Adipocyte (in vitro differentiated cells): ENCODE measurements around the gene GABRA4.
A peak's percentile ranks its signal among the peaks of the same experiment; 100 is the strongest.

ENCODE experiments used
- DNase-seq: peaks from one replicate; pipeline ENCODE4 v3.0.0-alpha.2; 2015; ENCODE audit warnings: low read depth
- H3K27me3 ChIP-seq: replicated peaks from 2 replicates; pipeline ENCODE4 v1.7.0; 2013; ENCODE audit warnings: mild to moderate bottlenecking, low read length, moderate library complexity; ENCODE audit not compliant: control insufficient read depth, insufficient read depth
- H3K36me3 ChIP-seq: 2 replicates; pipeline ENCODE4 v1.7.0; 2013; ENCODE audit warnings: low read length, mild to moderate bottlenecking, moderate library complexity; ENCODE audit not compliant: control insufficient read depth, insufficient read depth, severe bottlenecking
- H3K4me1 ChIP-seq: 2 replicates; pipeline ENCODE4 v1.7.0; 2013; ENCODE audit warnings: mild to moderate bottlenecking, low read length, moderate library complexity; ENCODE audit not compliant: control insufficient read depth, insufficient read depth
- H3K4me3 ChIP-seq: 2 replicates; pipeline ENCODE4 v1.7.0; 2013; ENCODE audit warnings: mild to moderate bottlenecking, low read length, moderate library complexity
- H3K9ac ChIP-seq: 2 replicates; pipeline ENCODE4 v1.7.0; 2013; ENCODE audit warnings: mild to moderate bottlenecking, low read length, moderate library complexity
- H3K9me3 ChIP-seq: 2 replicates; pipeline ENCODE4 v1.7.0; 2013; ENCODE audit warnings: mild to moderate bottlenecking, low read length, moderate library complexity; ENCODE audit not compliant: control insufficient read depth

The GABRA4 gene

GRCh38 chr4:46979283-46979682, 14.1 kb downstream of the GABRA4 start:
- H3K9ac ChIP-seq: no peak overlapping the region
- peaks cover 4% of the 10 kb centered on the region for H3K4me1 ChIP-seq
- H3K36me3 ChIP-seq: no peaks in the 10 kb centered on the region
- no peak overlapping the region for H3K4me3 ChIP-seq
- H3K9me3 ChIP-seq: no peaks in the 10 kb centered on the region
- H3K27me3 ChIP-seq: peaks cover 8% of the 10 kb centered on the region
- DNase-seq: no peak

GRCh38 chr4:46977245-46977644, 16.1 kb downstream of the GABRA4 start:
- Histone ChIP-seq H3K9me3 (no peaks in the 10 kb centered on the region), H3K36me3 (no peaks in the 10 kb centered on the region), H3K4me3 (no peak overlapping the region), H3K9ac (no peak overlapping the region), H3K4me1 (peaks cover 4% of the 10 kb centered on the region), H3K27me3 (peaks cover 8% of the 10 kb centered on the region)
- no peak for DNase-seq

- Histone ChIP-seq H3K4me3 (no peak overlapping the region), H3K9me3 (no peaks in the 10 kb centered on the region), H3K4me1 (peaks cover 4% of the 10 kb centered on the region), H3K9ac (no peak overlapping the region), H3K27me3 (no peaks in the 10 kb centered on the region), H3K36me3 (no peaks in the 10 kb centered on the region)
- peak; percentile 4 for DNase-seq
Observed at GRCh38 chr4:46975812-46976553, 17.4 kb downstream of the GABRA4 start.

- Histone ChIP-seq H3K9ac (no peak overlapping the region), H3K4me1 (peaks cover 4% of the 10 kb centered on the region), H3K4me3 (no peak overlapping the region), H3K27me3 (no peaks in the 10 kb centered on the region), H3K36me3 (no peaks in the 10 kb centered on the region), H3K9me3 (no peaks in the 10 kb centered on the region)
- DNase-seq: no peak
Observed at GRCh38 chr4:46974891-46975543, 18.4 kb downstream of the GABRA4 start.

GRCh38 chr4:46968847-46969246, 24.5 kb downstream of the GABRA4 start:
- no peaks in the 10 kb centered on the region for H3K4me1 ChIP-seq
- H3K36me3 ChIP-seq: no peaks in the 10 kb centered on the region
- no peak overlapping the region for H3K4me3 ChIP-seq
- no peak overlapping the region for H3K9ac ChIP-seq
- H3K9me3 ChIP-seq: no peaks in the 10 kb centered on the region
- H3K27me3 ChIP-seq: no peaks in the 10 kb centered on the region
- no peak for DNase-seq

GRCh38 chr4:46967631-46968030, 25.8 kb downstream of the GABRA4 start:
- no peak for DNase-seq
- Histone ChIP-seq H3K27me3 (no peaks in the 10 kb centered on the region), H3K36me3 (no peaks in the 10 kb centered on the region), H3K9ac (no peak overlapping the region), H3K4me3 (no peak overlapping the region), H3K9me3 (no peaks in the 10 kb centered on the region), H3K4me1 (no peaks in the 10 kb centered on the region)

- Histone ChIP-seq H3K4me3 (no peak overlapping the region), H3K9me3 (no peaks in the 10 kb centered on the region), H3K4me1 (no peaks in the 10 kb centered on the region), H3K27me3 (peaks cover 7% of the 10 kb centered on the region), H3K9ac (no peak overlapping the region), H3K36me3 (no peaks in the 10 kb centered on the region)
- no peak for DNase-seq
Observed at GRCh38 chr4:46958742-46959488, 34.5 kb downstream of the GABRA4 start.

- Histone ChIP-seq H3K27me3 (peaks cover 7% of the 10 kb centered on the region), H3K4me1 (no peaks in the 10 kb centered on the region), H3K36me3 (no peaks in the 10 kb centered on the region), H3K9ac (no peak overlapping the region), H3K4me3 (no peak overlapping the region), H3K9me3 (no peaks in the 10 kb centered on the region)
- DNase-seq: peak; percentile 5
Observed at GRCh38 chr4:46956451-46956850, 36.9 kb downstream of the GABRA4 start.

- H3K9me3 ChIP-seq: no peaks in the 10 kb centered on the region
- no peaks in the 10 kb centered on the region for H3K36me3 ChIP-seq
- no peak overlapping the region for H3K4me3 ChIP-seq
- no peak overlapping the region for H3K9ac ChIP-seq
- no peaks in the 10 kb centered on the region for H3K4me1 ChIP-seq
- no peak for DNase-seq
- peaks cover 7% of the 10 kb centered on the region for H3K27me3 ChIP-seq
Observed at GRCh38 chr4:46955601-46956000, 37.8 kb downstream of the GABRA4 start.

GRCh38 chr4:46954643-46955042, 38.7 kb downstream of the GABRA4 start:
- no peak for DNase-seq
- H3K36me3 ChIP-seq: no peaks in the 10 kb centered on the region

GRCh38 chr4:46953564-46953963, 39.8 kb downstream of the GABRA4 start:
- Histone ChIP-seq H3K4me1 (no peaks in the 10 kb centered on the region), H3K9me3 (no peaks in the 10 kb centered on the region)
- no peak for DNase-seq

More at GRCh38 chr4:46954643-46955042, 38.7 kb downstream of the GABRA4 start:
- H3K4me1 ChIP-seq: no peaks in the 10 kb centered on the region
- no peak overlapping the region for H3K9ac ChIP-seq
- peaks cover 7% of the 10 kb centered on the region for H3K27me3 ChIP-seq
- no peak overlapping the region for H3K4me3 ChIP-seq
- H3K9me3 ChIP-seq: no peaks in the 10 kb centered on the region

More at GRCh38 chr4:46953564-46953963, 39.8 kb downstream of the GABRA4 start:
- peaks cover 6% of the 10 kb centered on the region for H3K27me3 ChIP-seq
- no peaks in the 10 kb centered on the region for H3K36me3 ChIP-seq
- H3K4me3 ChIP-seq: no peak overlapping the region
- H3K9ac ChIP-seq: no peak overlapping the region
